ENCODE measurements around the gene STN1.

- TF ChIP-seq POLR2AphosphoS5 (IDR thresholded peaks at IDR 0.05; ENCODE audit: low read depth, low read length) (no peak), CTCF (IDR thresholded peaks at IDR 0.05) (no peak)
Observed at GRCh38 chr10:103894441-103894864, 23.5 kb downstream of the STN1 start.
